ELR (cell line): ENCODE measurements around the gene TBPL1.

Source experiments
- DNase-seq: peaks from one replicate; pipeline ENCODE4 v3.0.0-alpha.2; 2015; ENCODE audit warnings: low read depth

The TBPL1 gene

DNA sequence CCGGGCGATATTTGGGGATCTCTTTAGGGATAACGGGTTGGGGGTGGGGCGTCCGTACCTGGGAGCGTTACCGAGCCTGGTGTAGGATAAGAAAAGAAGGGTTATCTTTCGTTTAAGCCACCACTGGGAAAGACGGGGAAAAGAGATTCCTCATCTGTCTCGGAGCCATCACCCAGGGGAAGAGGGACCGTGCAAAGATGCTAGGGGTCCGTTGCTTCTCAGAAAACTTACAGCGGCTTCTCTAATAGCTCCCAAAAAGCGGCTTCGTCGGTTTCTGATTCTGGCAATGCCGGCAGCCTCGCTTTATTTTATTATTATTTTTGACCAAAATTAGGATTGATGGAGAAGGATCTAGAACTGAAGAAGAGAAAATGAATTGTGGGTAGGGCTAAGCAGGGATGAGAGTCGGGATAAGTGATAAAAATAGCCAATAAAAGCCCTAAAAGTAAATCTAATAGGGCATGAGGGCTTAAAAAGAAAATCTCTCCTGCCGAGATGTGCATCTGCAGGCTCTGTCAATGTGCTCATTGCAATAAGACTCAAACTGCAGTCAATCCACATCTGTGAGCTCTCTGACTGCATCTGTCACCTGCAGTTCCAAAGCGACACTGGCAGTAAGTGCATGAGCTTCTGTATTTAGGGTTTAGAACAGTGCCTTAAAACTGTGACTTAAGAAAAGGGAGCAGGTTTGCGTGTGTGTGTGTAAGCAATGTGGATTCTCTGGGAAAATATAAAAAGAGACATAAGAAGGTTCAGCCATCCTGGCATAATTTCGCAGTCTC is 801 bp downstream of the TBPL1 start:
- no peak for DNase-seq

DNA sequence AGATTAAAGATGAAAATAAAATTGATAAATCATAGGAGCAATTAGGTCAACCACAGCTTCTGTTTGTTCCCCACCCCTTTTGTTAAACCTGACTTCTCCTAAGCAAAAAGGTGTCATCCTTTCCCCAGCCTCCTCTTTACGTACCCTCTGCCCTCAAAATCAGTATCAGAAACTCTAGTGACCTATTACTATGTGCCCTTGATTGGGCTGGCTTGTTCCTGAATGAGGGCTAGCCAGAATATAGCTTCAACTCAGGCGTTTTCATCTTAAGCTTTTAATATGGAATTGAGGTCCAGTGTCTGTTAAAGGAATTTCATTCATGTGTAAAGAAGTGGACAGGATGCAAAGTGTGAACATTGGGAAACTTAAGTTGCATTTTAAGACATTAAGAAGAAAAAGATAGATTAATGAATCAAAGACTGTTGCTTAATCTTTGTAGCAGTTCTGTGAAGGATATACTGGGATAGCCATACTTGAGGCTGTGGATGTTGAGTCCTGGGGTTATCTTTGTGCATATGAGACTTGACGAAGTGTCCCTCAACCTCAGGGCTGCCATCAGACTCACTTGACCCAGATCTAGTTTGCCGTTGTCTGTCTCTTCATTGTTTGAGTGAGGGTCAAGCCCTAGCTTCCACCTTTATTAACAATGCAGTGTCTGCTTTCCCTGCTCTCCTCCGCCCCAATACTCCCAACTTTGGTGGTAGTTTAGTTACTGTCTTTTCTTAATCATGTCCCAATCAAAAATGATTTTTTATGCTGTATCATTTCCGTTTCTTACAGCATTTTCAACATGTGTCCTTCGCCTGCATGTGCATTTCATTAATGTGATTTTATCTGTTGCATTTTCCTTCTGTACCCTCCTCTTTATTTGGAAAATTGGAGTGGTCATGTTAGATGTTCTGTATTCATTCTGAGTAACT is 1.9 kb downstream of the TBPL1 start:
- no peak for DNase-seq

DNA sequence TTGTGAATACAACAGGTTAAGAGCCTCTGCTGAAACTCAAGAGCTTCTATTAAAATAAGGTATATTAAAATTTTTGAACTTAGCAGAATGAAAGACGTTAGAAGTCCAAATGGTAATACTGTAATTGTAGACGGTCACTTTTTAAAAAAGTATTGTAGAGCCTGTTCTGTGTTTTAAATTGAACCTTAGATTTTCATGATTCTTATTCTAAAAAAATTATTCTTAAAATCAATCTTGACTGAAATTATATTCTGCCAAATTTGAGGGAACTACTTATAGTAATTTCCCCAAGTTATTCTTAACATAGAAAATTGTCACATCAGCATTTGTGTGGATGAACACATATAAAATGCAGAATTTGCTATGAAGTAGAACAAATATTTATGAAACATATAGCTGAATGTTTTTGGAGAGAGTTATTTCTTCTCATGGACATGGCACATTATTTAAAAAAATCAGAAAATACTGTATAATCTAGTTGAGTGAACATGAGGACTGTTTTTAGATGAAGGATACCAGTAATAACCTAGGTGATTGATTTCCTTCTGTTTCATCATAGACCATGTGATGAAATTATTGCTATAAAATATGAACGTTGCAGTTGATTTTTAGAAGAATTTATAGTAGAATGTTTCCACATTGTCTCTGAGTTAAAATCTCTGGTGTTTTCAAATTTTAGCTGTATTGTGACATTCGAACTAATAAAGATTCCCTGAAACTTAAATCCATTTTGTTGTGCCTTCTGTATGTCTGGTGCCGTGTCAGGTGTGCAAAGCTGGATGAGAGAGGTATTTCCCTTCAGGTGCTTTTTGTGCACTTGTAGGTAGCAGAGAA is 2.8 kb downstream of the TBPL1 start:
- DNase-seq, result no peak

DNA sequence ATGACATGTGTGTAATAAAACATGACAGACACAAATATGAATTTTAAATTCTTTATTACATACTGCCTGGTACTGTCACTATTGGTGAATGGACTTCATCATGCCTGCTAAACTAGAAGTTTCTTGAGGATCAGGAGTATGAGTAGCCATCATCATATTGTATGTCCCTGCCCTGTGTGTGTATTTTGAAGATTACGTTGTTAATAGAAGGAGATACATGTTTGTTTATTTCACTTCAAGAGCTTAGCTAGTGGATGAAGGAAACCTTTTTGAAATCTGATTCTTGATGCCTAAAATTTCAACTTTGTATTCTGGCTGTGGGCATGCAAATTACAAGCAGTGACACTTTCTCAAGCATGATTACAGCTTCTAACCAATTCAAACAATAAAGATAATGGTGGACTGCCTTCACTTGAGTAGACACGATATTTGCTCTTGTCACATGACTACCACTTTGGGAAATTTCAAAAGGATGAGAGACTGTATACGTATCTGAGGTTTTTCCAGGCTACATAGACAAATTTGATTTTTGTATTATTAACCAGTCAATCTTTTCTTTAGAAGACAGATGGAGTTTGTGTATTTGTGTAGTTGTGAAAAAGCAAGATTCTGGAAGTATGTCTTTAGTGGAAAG is 3.5 kb downstream of the TBPL1 start:
- DNase-seq, result no peak

DNA sequence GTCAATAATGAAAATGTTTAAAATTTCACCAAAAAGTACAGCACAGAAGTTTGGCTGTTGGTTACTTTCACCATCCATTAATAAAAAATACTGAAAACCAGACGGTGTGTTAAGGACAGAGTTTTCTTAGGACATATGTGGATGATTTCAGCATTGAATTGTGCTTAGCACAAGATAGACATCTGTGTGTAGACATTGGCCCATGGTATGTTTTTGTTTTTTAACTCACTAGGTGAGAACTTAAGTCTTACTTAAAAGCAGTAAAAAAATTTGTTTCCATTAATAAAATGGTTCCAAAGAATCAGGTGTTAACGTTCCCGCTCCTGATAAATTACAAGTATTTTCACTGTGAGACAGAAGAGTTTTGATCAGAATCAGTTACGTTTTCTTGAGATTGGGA is 4.2 kb downstream of the TBPL1 start:
- no peak for DNase-seq

DNA sequence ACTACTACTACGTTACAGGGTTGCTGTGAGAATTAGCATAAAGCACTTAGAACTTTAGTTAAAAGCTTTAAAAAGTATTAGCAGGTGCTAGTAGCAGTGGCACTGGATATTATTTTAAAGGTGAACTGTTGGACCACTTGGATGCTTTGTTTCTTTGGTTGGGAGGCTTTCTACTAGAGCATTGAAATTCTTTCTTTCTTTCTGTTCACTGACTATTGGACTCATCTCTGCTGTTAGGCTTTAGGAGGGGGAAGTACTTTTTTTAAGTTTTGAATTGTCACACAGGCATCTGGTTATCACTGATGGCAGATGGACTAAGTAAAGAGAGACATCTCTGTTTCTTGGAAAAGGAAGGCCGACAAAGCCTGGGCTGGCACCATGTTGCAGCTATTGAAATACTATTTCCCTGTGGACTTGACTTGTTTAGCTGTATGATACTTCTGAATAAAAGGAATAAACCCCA is 4.8 kb downstream of the TBPL1 start:
- no peak for DNase-seq

DNA sequence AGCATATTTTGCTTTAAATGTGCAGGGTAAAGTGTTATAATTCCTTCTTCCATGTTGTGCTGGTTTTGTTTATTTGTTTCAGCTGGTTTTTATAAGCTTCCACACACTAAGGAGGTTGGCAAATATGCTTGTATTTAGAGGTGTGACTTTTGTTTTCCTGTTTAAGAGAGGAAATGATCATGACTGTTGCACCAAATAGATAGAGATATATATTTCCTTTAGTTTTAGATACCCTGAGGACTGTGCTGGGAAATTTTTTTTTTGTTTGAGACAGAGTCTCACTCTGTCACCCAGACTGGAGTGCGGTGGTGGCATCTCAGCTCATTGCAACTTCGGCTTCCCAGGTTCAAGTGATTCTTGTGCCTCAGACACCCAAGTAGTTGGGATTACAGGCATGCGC is 5.8 kb downstream of the TBPL1 start:
- no peak for DNase-seq

DNA sequence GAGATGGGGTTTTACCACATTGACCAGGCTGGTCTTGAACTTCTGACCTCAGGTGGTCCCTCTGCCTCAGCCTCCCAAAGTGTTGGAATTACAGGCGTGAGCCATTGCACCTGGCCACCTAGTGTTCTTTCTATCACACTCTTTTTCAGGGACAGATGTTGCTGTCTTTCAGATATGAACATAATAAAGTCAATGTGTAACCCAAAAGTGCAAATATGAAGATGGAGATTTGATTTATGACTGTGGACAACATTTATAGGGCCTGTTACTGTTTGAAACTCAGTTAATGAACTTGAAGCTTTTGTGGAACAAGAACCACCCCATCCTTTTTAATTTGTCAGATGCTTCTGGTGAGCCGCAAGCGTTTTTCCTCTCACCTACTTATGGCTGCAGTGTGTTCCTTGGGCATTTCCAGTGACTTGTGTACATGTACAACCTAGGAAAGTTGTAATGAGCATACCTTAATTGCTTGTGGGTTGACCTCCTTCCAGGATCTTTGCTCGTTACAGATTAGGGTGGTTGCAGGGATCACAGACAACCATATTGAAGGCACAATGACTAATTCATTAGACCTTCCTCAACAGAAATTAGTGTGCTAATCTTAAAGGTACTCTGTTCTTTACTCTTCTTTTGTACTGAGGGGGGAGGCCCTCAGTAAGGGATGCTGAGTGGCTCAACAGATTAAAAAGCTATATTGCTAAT is 6.8 kb downstream of the TBPL1 start:
- DNase-seq, result no peak

DNA sequence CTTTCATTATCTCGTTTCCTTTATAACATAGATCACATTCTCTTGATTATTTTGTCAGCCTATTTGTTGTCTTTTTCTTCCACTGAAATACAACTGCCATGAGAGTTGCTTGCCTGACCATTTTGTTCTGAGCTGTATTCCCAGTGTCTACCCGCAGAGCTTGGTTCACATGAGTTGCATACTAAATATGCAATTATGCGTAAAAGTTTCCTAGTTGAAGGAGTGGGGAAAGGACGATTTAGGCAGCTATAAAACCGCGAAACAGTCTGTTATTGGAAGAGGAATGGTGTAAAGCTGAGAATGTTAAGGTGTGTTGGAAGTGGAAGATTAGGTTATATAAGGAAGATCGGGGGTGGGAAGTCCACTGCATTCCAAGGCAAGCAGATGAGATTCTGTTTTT is 8.8 kb downstream of the TBPL1 start:
- no peak for DNase-seq

DNA sequence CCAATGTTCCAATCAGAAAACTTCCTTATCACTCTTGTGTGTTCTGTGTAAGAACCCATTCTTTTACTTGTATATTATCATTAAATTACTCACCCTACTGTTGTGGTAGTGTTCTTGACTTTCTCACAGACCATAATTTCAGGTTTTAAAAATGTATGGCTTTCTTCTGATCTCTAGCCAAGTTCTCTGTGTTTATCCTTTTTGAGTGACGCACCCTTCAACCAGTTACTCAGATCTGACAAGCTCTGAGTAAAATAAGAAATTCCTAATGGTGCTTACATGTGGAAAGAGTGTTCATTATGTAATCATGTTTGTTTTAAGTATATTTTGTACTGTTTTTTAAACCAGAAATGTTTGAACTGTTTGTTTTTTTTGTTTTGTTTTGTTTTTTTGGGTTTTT is 11.0 kb downstream of the TBPL1 start:
- peak; percentile 84 for DNase-seq

DNA sequence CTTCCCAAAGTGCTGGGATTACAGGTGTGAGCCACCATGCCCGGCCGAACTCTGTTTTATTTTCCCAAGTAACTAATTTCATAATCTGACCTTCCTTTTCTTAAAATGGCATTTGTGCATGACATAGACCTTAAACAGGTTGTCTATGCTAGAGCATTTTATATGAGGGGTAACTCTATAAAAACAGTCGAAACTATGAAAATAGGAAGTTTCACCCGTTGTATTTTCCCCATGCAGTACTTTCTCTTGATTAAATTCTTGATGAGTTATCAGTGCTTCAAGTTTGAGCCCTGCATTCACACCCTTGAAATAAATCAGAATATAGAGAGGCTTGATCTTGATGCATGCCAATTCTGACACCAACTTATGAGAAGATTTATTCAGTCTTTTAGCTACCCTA is 11.7 kb downstream of the TBPL1 start:
- DNase-seq, result no peak

DNA sequence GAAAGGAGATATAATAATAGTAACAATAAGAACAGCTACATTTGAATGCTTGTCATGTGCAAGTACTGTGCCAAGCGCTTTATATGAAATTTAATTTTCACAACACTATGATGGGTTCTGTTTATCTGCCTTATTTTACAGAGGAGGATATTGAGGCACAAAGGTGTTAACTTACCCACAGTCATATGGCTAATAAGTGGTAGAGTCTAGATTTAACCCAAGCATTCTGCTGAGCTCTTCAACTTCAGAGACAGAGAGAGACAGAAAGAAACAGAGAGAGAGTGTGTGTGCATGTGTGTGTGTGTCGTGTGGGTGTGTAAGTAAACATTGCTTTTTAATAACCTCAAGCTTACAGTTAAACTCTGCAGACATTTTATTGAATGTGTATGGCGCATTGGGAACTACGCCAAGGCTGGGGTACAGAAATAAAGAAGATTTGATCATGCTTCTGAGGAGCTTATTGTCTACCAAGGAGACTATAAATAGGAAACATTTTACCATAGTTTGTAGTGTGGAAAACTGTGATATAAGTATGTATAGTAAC is 12.9 kb downstream of the TBPL1 start:
- no peak for DNase-seq

DNA sequence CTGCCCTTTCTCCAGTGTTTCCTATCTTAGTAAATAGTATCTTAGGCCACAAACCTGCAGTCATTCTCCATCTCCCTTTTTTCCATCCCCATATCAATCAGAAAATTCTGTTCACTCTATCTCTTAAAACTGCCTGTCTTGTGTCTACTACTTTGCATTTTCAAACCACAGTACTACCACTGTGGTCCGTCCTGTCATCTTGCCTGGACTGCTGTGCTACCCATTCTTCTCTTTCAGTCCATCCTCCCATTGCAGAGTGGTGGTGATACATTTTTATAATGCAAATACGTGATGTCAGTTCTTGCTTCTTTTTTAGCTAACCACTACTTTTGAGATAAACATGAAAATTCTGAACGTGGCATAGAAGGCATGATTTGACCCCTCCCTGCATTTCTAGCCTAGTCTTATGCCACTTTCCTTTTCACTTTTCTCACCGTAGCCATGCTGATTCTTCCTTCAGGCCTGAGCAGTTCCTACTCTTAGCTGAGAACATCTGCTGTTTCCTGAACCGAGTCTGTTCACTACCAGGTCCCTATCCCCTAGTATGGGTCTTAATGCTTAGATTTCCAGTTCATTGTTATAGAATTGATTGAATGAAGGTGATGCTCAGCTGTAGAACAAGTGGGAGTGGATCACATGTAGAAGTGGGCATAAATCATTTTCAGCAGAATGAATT is 13.8 kb downstream of the TBPL1 start:
- no peak for DNase-seq

DNA sequence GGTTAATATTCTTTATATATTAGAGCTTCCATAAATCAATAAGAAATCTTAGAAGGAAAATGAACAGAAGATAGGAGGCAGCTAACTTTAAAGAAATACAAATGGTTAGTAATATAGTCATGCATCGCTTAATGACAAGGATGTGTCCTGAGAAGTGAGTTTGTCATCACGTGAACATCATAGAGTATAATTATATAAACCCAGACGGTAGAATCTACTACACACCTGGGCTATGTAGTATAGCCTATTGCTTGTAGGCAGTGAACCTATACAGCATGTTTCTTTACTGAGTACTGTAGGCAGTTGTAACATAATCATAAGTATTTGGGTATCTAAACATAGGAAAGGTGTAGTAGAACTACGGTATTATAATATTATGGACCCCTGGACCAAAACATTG is 14.3 kb downstream of the TBPL1 start:
- DNase-seq, result no peak

DNA sequence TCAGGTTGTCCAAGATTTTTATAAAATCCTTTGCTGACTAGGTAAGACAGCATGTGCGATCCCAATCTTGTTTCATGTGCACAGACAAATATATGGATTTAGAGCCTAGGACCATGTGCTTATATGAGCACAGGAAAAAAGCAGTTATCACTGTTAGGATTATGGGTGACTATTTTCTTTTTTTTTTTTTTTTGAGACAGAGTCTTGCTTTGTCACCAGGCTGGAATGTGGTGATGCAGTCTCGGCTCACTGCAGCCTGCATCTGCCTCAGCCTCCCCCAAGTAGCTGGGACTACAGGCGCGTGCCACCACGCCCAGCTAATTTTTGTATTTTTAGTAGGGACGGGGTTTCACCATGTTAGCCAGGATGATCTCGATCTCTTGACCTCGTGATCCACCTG is 14.8 kb downstream of the TBPL1 start:
- peak; percentile 86 for DNase-seq

DNA sequence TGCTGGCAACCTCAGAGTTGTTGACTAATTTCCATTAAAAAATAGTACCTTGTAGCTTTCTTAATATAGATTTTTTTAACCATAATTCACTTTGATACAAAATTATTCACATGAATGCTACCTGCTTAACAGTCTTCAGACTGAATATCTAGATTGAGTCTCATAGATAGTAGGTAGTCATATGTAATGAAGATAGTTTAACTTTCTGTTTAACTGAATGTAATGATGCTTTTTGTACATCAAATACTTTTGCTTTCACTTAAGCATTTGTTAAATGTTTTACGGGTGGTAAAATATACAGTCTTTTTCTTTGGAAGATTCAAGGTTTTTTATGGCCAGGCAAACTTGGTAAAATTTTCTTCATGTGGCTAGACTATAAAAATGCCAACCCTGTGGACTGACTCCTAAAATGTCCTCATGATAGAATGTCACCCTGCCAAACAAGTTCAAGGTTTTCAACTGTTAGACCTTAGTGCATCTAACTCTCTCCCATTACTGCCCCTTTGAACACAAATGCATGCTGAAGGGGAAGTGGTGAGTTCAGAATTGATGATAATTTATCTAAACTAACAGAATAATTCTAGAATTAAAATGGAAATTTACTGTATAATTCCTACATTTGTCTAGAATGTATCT is 16.4 kb downstream of the TBPL1 start:
- DNase-seq, result no peak

DNA sequence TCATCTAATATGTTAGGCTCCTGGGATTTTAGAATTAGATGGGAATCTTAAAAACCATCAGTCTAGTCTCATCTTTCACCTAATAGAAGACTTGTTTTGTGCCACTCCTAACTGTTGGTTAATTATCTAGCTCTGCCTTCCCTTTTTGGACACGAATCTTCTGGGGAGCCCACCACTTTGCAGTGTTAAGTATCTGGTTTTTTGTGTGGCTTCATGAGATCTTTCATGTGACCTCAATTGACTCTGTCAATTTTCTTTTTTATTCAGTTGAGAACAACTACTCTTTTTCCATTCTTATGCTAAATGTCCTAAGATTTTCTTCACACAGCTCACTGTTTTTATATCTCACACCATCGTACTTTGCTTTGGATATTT is 16.9 kb downstream of the TBPL1 start:
- no peak for DNase-seq

DNA sequence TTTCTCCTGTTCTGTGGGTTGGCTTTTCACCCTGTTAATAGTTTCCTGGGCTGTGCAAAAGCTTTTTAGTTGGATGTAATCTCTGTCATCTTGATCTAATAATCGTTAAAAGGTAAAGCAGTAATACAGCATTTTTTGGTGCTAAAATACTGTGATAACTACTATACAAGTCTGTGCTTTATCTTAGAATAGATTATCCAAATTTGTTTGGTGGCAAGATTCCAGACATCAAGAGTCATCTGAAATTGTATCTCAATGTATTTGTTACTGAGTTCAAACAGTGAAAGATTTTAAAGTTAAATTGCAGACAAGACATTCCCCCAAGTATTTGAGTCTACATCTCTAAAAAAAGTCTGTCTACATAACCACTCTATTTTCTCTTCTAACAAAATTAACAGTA is 18.8 kb downstream of the TBPL1 start:
- no peak for DNase-seq

DNA sequence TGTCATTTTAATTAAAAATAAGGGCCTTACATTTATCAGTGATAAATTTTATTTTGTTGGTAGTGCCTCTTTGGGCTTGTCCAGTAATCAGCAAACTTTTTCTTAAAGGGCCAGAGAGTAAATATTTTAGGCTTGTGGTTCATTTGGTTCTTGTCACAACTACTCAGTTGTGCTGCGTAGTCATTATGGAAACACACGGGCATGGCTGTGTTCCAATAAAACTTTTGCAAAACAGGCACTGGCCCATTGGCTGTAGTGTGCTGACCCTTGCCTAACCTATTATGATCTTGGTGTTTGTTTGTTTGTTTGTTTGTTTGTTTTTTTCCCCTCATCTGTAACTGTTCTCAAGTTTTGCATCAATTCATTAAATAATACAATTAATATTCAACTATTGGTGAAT is 19.4 kb downstream of the TBPL1 start:
- no peak for DNase-seq
